Tibial nerve (tissue), 4 donors: ENCODE results near the gene LRRC56. TPM values are rescaled to one million over a fixed set of nuclear protein-coding genes. Genes with fewer than 3 reads are reported as not detected.

ENCODE experiments used
- DNase-seq, 2 donors: peaks; one replicate each; pipeline ENCODE4 v3.0.0-alpha.2; 2019; ENCODE audit warnings: low spot score in 2 of 2
- H3K27ac ChIP-seq, 4 donors: fragments of 200-600 bp; sonication (generic) in 3 of 4; one replicate each; pipeline ENCODE4 v1.5.1; 2017 to 2019; ENCODE audit warnings: mild to moderate bottlenecking in 1 of 4
- H3K27me3 ChIP-seq, 2 donors: fragments of 200-600 bp; sonication (generic) in 1 of 2; one replicate each; pipeline versions ENCODE4 v1.5.1 to v1.6.0; 2017 to 2019
- H3K36me3 ChIP-seq, 3 donors: fragments of 200-600 bp; sonication (generic); one replicate each; pipeline ENCODE4 v1.5.1; 2018 to 2019
- H3K4me1 ChIP-seq, 4 donors: fragments of 200-600 bp; sonication (generic) in 3 of 4; one replicate each; pipeline ENCODE4 v1.5.1; 2017 to 2019
- H3K4me3 ChIP-seq, 4 donors: fragments of 200-600 bp; sonication (generic) in 3 of 4; one replicate each; pipeline ENCODE4 v1.5.1; 2017 to 2019; ENCODE audit warnings: mild to moderate bottlenecking in 1 of 4, moderate library complexity in 1 of 4
- H3K9me3 ChIP-seq, 4 donors: fragments of 200-600 bp; sonication (generic) in 3 of 4; one replicate each; pipeline ENCODE4 v1.5.1; 2017 to 2019
- EP300 ChIP-seq, 2 donors: sonication (generic); formaldehyde crosslinking; IDR thresholded peaks; one replicate each; pipeline ENCODE4 v1.6.1; 2017; ENCODE audit warnings: antibody characterized with exemption in 2 of 2, mild to moderate bottlenecking in 1 of 2
- POLR2A ChIP-seq, 2 donors: fragments of 450-650 bp; IDR thresholded peaks; one replicate each; pipeline ENCODE4 v1.6.1; 2017; ENCODE audit warnings: antibody characterized with exemption in 2 of 2, mild to moderate bottlenecking in 2 of 2, moderate library complexity in 2 of 2
- WGBS, 2 donors: methylation state at CpG; one replicate each; pipeline ENCODE4 v1.1.5; 2018; 5-methylcytosine and 5-hydroxymethylcytosine counted together
- total RNA-seq, 4 donors: library from RNA; depleted of rRNA; stranded (reverse); fragments of >200 nt; gene quantifications; one replicate each; pipeline ENCODE4 v1.1.0, GENCODE V29; 2016
- TF ChIP-seq, protein P1 (sequence below), 5 experiments: fragments of 200-600 bp in 3 of 5; fragments of 450-650 bp in 2 of 5; sonication (generic) in 3 of 5; IDR thresholded peaks; one replicate each; pipeline ENCODE4 v1.5.1; 2016 to 2019; ENCODE audit warnings: antibody characterized with exemption in 5 of 5, mild to moderate bottlenecking in 3 of 5, moderate library complexity in 2 of 5

LRRC56 gene
- total RNA-seq, 4 donors from 2014 or later, result 0.22 to 1.4 (median 0.60) TPM; not detected in 1

DNA sequence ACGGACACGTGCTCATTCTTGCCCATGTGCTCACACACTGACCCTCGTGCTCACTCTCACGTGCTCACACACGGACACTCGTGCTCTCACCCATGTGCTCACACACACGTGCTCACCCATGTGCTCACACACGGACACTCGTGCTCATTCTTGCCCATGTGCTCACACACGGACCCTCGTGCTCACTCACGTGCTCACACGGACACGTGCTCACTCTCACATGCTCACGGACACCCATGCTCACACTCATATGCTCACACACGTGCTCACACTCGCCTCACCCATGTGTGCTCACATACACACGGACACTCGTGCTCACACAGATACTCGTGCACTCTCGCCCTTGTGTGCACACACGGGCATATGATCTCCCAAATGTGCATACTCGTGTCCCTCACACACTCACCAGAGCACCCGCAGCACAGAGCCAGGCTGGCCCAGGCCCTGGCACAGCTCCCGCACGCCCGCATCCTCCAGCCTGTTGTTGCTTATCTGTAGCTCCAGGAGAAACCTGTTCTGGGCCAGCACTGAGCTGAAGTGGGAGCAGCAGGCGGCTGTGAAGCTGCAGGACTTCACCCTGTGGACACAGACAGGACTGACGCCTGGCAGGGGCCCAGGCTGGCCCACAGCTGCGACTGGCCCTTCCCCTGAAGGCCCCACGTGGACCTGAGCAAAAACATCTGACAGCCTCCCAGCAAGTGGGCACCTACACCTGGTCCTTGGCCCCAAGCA, 39.6 kb upstream of the LRRC56 start:
- no peak for DNase-seq
- 97% methylated on average over 31 of the region's 31 CpGs for WGBS, 2 donors
- Histone ChIP-seq H3K4me3 (no peak overlapping the region), H3K4me1 (peaks cover 0 to 13% (median 6%) of the 10 kb centered on the region in 4 donors), H3K27me3 (no peaks in the 10 kb centered on the region), H3K27ac (no peak overlapping the region), H3K36me3 (peaks cover 8 to 97% (median 41%) of the 10 kb centered on the region in 3 donors), H3K9me3 (no peaks in the 10 kb centered on the region)
- TF ChIP-seq EP300 (IDR thresholded peaks at IDR 0.05), result no peak
- TF ChIP-seq, protein P1, sequence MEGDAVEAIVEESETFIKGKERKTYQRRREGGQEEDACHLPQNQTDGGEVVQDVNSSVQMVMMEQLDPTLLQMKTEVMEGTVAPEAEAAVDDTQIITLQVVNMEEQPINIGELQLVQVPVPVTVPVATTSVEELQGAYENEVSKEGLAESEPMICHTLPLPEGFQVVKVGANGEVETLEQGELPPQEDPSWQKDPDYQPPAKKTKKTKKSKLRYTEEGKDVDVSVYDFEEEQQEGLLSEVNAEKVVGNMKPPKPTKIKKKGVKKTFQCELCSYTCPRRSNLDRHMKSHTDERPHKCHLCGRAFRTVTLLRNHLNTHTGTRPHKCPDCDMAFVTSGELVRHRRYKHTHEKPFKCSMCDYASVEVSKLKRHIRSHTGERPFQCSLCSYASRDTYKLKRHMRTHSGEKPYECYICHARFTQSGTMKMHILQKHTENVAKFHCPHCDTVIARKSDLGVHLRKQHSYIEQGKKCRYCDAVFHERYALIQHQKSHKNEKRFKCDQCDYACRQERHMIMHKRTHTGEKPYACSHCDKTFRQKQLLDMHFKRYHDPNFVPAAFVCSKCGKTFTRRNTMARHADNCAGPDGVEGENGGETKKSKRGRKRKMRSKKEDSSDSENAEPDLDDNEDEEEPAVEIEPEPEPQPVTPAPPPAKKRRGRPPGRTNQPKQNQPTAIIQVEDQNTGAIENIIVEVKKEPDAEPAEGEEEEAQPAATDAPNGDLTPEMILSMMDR (IDR thresholded peaks at IDR 0.05), result no peak
- TF ChIP-seq POLR2A (IDR thresholded peaks at IDR 0.05), result no peak

GRCh38 chr11:498297-499181, 38.8 kb upstream of the LRRC56 start:
- no peaks in the 10 kb centered on the region for H3K27me3 ChIP-seq
- WGBS, 2 donors, result 92 to 98% methylated on average over 26 to 28 of the region's 39 CpGs
- TF ChIP-seq, protein P1 (IDR thresholded peaks at IDR 0.05), result no peak
- no peak for TF ChIP-seq POLR2A (IDR thresholded peaks at IDR 0.05)
- no peak for TF ChIP-seq EP300 (IDR thresholded peaks at IDR 0.05)
- DNase-seq, result no peak
- H3K4me1 ChIP-seq, result peaks cover 0 to 21% (median 14%) of the 10 kb centered on the region in 4 donors
- H3K9me3 ChIP-seq, result no peaks in the 10 kb centered on the region
- H3K36me3 ChIP-seq, result peaks cover 8 to 89% (median 39%) of the 10 kb centered on the region in 3 donors
- H3K27ac ChIP-seq, result no peak overlapping the region
- H3K4me3 ChIP-seq, result no peak overlapping the region

GRCh38 chr11:499201-500076, 37.9 kb upstream of the LRRC56 start:
- Histone ChIP-seq H3K27ac (no peak overlapping the region), H3K9me3 (no peaks in the 10 kb centered on the region), H3K4me1 (peaks cover 0 to 30% (median 22%) of the 10 kb centered on the region in 4 donors), H3K36me3 (peaks cover 8 to 80% (median 32%) of the 10 kb centered on the region in 3 donors), H3K27me3 (no peaks in the 10 kb centered on the region), H3K4me3 (no peak overlapping the region)
- 90% methylated on average over 17 to 19 of the region's 24 CpGs for WGBS, 2 donors
- no peak for DNase-seq
- TF ChIP-seq EP300 (IDR thresholded peaks at IDR 0.05) (no peak), POLR2A (IDR thresholded peaks at IDR 0.05) (no peak)
- TF ChIP-seq, protein P1 (IDR thresholded peaks at IDR 0.05), result no peak

GRCh38 chr11:501001-501682, 36.2 kb upstream of the LRRC56 start:
- H3K9me3 ChIP-seq, result no peaks in the 10 kb centered on the region
- H3K27me3 ChIP-seq, result no peaks in the 10 kb centered on the region
- H3K4me3 ChIP-seq, result no peak overlapping the region
- DNase-seq, result no peak
- peaks cover 0 to 46% (median 39%) of the 10 kb centered on the region in 4 donors for H3K4me1 ChIP-seq
- peaks cover 8 to 63% (median 32%) of the 10 kb centered on the region in 3 donors for H3K36me3 ChIP-seq
- no peak overlapping the region for H3K27ac ChIP-seq
- WGBS, 2 donors, result 89 to 92% methylated on average over 20 to 24 of the region's 24 CpGs
- TF ChIP-seq, protein P1 (IDR thresholded peaks at IDR 0.05), result no peak
- TF ChIP-seq EP300 (IDR thresholded peaks at IDR 0.05), result no peak
- TF ChIP-seq POLR2A (IDR thresholded peaks at IDR 0.05), result no peak
